Left lung (tissue), 10 donors: ENCODE data around the gene SCLT1. TPM values are rescaled to one million over a fixed set of nuclear protein-coding genes. Genes with fewer than 3 reads are reported as not detected.

Experiments used
- ATAC-seq: fragments of 200-7000 bp; cut with Tn5 transposase; one replicate; pipeline ENCODE4 v1.9.1; 2020; ENCODE audit warnings: moderate library complexity
- DNase-seq, 4 donors: peaks; one replicate each; pipeline ENCODE4 v3.0.0-alpha.2; 2013 to 2020
- H3K27ac ChIP-seq, 2 donors: fragments of 200-600 bp; sonication (generic) in 1 of 2; one replicate each; pipeline versions ENCODE4 v1.5.0 to v1.8.0; 2020 to 2021
- H3K27me3 ChIP-seq, 2 donors: fragments of 200-600 bp; sonication (generic) in 1 of 2; one replicate each; pipeline versions ENCODE4 v1.5.0 to v1.8.0; 2020 to 2021
- H3K36me3 ChIP-seq, 2 donors: fragments of 200-600 bp; sonication (generic) in 1 of 2; one replicate each; pipeline versions ENCODE4 v1.5.0 to v1.8.0; 2020 to 2021
- H3K4me1 ChIP-seq, 2 donors: fragments of 200-600 bp; one replicate each; pipeline ENCODE4 v1.8.0; 2021
- H3K4me3 ChIP-seq, 2 donors: fragments of 200-600 bp; sonication (generic) in 1 of 2; one replicate each; pipeline versions ENCODE4 v1.5.0 to v1.8.0; 2020 to 2021; ENCODE audit warnings: mild to moderate bottlenecking in 1 of 2
- H3K9me3 ChIP-seq, 2 donors: fragments of 200-600 bp; sonication (generic) in 1 of 2; one replicate each; pipeline versions ENCODE4 v1.5.0 to v1.8.0; 2020 to 2021
- intact Hi-C, 2 donors: fragments of 100-400 bp; cut with DNase I; formaldehyde crosslinking; loops; one replicate each; pipeline versions ENCODE4 v1.11.2 to v1.14.2; 2022
- polyA plus RNA-seq, 6 donors: library from polyadenylated mRNA; unstranded; fragments of 120-200 nt; gene quantifications; one replicate each; pipeline ENCODE4 v1.2.1, GENCODE V29; 2013; ENCODE audit not compliant: insufficient read length in 6 of 6
- total RNA-seq, 2 donors: library from RNA; stranded (reverse); fragmentation: NEBNext Ultra II Directional; extraction: Animal tissue kit (Norgen Biotek cat#: 25700); gene quantifications; one replicate each; pipeline ENCODE4 v1.2.1, GENCODE V29; 2021
- TF ChIP-seq, protein P1 (sequence below), 2 donors: fragments of 200-600 bp; sonication (generic) in 1 of 2; IDR thresholded peaks; one replicate each; pipeline versions ENCODE4 v1.5.0 to v1.8.0; 2021; ENCODE audit warnings: antibody characterized with exemption in 2 of 2
- donor health status: DM: no; HTN: yes; CAD: no.
- donor health status: DM: no; HTN: no; CAD: no.

SCLT1 gene
- total and polyA plus RNA-seq, 8 donors: 12.4 to 24.1 (median 17.6) TPM

DNA sequence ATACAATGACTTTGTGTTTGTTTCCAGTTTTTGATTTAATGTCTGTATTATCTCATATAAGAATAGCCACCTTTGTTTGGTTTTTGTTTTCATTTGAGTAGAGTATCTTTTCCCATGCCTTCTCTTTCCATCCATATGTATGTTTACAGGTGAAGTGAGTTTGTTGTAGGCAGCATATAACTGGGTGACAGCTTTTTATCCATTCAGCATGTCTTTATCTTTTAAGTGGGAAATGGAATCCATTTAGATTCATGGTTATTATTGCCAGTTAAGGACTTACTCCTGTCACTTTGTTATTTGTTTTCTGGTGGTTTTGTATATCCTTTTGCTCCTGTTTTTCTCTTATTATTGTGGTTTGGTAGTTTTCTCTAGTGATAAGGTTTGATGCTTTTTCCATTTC lies 34.3 kb downstream of the SCLT1 start:
- intact Hi-C loops: no loop called here
- H3K9me3 ChIP-seq: peaks cover 0 to 99% of the 10 kb centered on the region in 2 donors
- DNase-seq (no peak), ATAC-seq (no peak)
- no peaks in the 10 kb centered on the region for H3K4me1 ChIP-seq
- H3K27me3 ChIP-seq: no peaks in the 10 kb centered on the region
- no peak overlapping the region for H3K4me3 ChIP-seq
- TF ChIP-seq, protein P1, sequence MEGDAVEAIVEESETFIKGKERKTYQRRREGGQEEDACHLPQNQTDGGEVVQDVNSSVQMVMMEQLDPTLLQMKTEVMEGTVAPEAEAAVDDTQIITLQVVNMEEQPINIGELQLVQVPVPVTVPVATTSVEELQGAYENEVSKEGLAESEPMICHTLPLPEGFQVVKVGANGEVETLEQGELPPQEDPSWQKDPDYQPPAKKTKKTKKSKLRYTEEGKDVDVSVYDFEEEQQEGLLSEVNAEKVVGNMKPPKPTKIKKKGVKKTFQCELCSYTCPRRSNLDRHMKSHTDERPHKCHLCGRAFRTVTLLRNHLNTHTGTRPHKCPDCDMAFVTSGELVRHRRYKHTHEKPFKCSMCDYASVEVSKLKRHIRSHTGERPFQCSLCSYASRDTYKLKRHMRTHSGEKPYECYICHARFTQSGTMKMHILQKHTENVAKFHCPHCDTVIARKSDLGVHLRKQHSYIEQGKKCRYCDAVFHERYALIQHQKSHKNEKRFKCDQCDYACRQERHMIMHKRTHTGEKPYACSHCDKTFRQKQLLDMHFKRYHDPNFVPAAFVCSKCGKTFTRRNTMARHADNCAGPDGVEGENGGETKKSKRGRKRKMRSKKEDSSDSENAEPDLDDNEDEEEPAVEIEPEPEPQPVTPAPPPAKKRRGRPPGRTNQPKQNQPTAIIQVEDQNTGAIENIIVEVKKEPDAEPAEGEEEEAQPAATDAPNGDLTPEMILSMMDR (IDR thresholded peaks at IDR 0.05): no peak
- peaks cover 0 to 23% of the 10 kb centered on the region in 2 donors for H3K36me3 ChIP-seq
- no peak overlapping the region for H3K27ac ChIP-seq

DNA sequence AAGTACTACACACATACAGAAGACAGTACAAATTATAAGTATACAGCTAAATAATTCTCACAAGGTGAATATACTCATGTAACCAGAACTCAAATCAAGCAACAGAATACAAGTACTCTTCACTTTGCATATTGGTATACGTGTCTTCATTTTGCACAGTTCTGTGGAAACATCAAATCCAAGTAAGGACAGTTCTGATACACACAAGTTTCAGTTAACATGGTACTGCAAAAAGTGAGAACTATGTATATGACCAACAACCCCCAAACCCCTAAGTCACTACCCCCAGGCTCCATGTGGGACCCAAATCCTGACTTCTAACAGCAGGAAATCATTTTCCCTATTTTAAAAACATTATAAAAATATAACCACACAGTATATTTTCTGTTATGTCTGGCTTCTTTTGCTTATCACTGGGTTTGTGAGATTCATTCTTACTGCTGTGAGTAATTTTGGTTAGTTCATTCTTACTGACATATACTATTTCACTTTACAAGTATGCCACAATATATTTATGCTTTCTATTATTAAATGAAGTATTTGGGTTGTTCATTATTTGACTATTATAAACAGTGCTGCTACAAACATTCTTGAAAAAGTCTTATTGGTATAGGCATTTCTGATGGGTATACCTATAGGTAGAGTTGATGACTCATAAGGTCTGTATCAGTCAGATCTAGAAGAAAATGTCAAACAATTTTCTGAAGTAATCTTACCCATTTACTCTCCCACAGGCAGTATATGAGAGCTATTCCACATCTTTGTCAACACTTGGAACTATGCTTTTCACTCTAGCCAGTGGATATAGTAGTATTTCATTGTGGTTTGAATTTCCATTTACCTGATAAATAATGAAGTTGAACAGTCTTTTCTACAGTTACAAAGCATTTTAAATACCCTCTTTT lies 47.0 kb downstream of the SCLT1 start:
- ATAC-seq: no peak
- intact Hi-C loops: no loop called here
- Histone ChIP-seq H3K9me3 (peaks cover 0 to 19% of the 10 kb centered on the region in 2 donors), H3K27me3 (no peaks in the 10 kb centered on the region), H3K36me3 (peaks cover 0 to 6% of the 10 kb centered on the region in 2 donors), H3K4me3 (no peak overlapping the region), H3K27ac (no peak overlapping the region), H3K4me1 (no peaks in the 10 kb centered on the region)
- TF ChIP-seq, protein P1 (IDR thresholded peaks at IDR 0.05): no peak
- DNase-seq: no peak

DNA sequence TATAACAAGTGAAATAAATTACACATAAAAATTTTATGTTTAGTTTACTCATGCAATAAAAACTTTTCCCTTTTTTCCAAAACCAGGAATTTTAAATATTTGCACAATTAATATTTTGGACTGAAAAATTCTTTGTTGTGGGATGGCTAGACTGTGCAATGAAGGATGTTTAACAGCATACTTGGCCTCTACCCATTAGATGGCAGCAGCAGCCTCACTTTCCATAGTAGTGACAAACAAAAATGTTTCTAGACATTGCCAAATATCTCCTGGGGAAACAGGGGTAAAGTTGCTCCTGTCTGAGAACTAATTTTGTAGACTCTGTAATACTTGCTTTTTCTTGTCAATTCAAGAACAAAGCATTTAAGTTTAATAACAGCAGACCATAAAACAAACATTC lies 49.8 kb downstream of the SCLT1 start:
- peaks cover 0 to 12% of the 10 kb centered on the region in 2 donors for H3K36me3 ChIP-seq
- no peaks in the 10 kb centered on the region for H3K4me1 ChIP-seq
- H3K4me3 ChIP-seq: no peak overlapping the region
- no peak overlapping the region for H3K27ac ChIP-seq
- DNase-seq (peak in 1 of 4 donors; percentile 11), ATAC-seq (no peak)
- intact Hi-C loops: no loop called here
- H3K27me3 ChIP-seq: no peaks in the 10 kb centered on the region
- H3K9me3 ChIP-seq: no peaks in the 10 kb centered on the region
- TF ChIP-seq, protein P1 (IDR thresholded peaks at IDR 0.05): no peak

DNA sequence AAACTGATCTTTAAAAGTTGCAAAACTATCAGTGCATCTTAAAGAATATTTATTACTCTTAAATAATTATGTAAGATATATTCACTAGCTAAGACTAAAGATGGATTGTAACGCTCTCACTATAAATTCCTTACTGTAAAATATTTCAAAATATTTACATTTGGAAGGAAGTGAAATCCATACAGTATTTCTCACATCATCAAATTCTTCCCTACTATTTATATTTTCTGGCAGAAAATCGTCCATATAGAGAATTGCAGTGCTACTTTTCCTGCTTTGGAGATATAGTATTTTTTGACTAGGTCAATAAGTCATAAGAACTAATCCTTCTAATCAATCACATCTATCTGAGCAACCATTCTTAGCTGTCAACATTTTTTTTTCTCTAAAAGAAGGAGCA lies 52.9 kb downstream of the SCLT1 start:
- Histone ChIP-seq H3K36me3 (peaks cover 0 to 12% of the 10 kb centered on the region in 2 donors), H3K27me3 (no peaks in the 10 kb centered on the region), H3K4me3 (no peak overlapping the region), H3K4me1 (no peaks in the 10 kb centered on the region), H3K27ac (no peak overlapping the region), H3K9me3 (no peaks in the 10 kb centered on the region)
- TF ChIP-seq, protein P1 (IDR thresholded peaks at IDR 0.05): no peak
- DNase-seq (no peak), ATAC-seq (no peak)
- intact Hi-C loops: no loop called here

DNA sequence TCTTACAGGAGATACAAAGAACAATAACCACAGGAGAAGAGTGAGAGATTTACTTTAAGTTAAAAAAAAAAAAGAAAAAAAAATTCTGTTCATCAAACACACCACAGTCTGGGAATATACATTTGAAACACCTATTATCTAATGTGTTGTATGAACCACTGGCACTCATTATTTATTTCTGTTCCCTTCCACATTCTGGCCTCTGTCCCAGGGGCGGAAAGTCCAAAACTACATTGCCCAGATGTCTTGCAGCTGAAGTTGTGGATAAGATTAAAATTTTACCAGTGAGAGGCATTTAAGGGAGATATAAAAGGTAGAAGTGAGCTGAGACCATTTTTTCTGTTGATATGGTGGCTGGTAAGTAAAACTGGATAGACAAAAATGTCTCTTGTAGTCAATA lies 56.2 kb downstream of the SCLT1 start:
- TF ChIP-seq, protein P1 (IDR thresholded peaks at IDR 0.05): no peak
- no peak for ATAC-seq

More for the DNA sequence above, 56.2 kb downstream of the SCLT1 start:
- H3K27me3 ChIP-seq: no peaks in the 10 kb centered on the region
- no peak overlapping the region for H3K4me3 ChIP-seq
- intact Hi-C loops: no loop called here
- peaks cover 0 to 6% of the 10 kb centered on the region in 2 donors for H3K36me3 ChIP-seq
- H3K27ac ChIP-seq: no peak overlapping the region
- H3K4me1 ChIP-seq: no peaks in the 10 kb centered on the region
- no peak for DNase-seq
- peaks cover 0 to 3% of the 10 kb centered on the region in 2 donors for H3K9me3 ChIP-seq
